SJSA1 (cell line): ENCODE results near the gene KNOP1. TPM values are rescaled to one million over a fixed set of nuclear protein-coding genes. Genes with fewer than 3 reads are reported as not detected.
"Not testable (repeated sequence)": the region's sequence is repeated elsewhere in the genome, so short reads cannot be mapped to it uniquely, and the experiment has no call there.

Experiments used
- DNase-seq, 2 experiments: peaks; one replicate each; pipeline ENCODE4 v3.0.0-alpha.2; 2015 to 2020; ENCODE audit warnings: low spot score in 2 of 2, low read depth in 1 of 2
- H3K27ac ChIP-seq: fragments of 250-450 bp; sonication (Bioruptor Pico); 2 replicates; pipeline ENCODE4 v1.5.1; 2020; ENCODE audit warnings: mild to moderate bottlenecking, moderate library complexity
- H3K27me3 ChIP-seq: fragments of 250-450 bp; sonication (Bioruptor Pico); replicated peaks from 2 replicates; pipeline ENCODE4 v1.5.1; 2020; ENCODE audit warnings: mild to moderate bottlenecking, moderate library complexity
- H3K36me3 ChIP-seq: fragments of 250-450 bp; sonication (Bioruptor Pico); 2 replicates; pipeline ENCODE4 v1.5.1; 2020; ENCODE audit warnings: mild to moderate bottlenecking
- H3K4me1 ChIP-seq: fragments of 250-450 bp; sonication (Bioruptor Pico); replicated peaks from 2 replicates; pipeline ENCODE4 v1.6.1; 2021; ENCODE audit warnings: mild to moderate bottlenecking
- H3K4me3 ChIP-seq: fragments of 250-450 bp; sonication (Bioruptor Pico); 2 replicates; pipeline ENCODE4 v1.5.1; 2020; ENCODE audit warnings: mild to moderate bottlenecking
- H3K9me3 ChIP-seq: fragments of 250-450 bp; sonication (Bioruptor Pico); replicated peaks from 2 replicates; pipeline ENCODE4 v1.5.1; 2020; ENCODE audit warnings: mild to moderate bottlenecking
- total RNA-seq: library from RNA; depleted of rRNA; stranded (reverse); fragments of >200 nt; shearing (Covaris generic); gene quantifications from 2 replicates; pipeline ENCODE4 v1.2.3, GENCODE V29; 2014

Gene KNOP1
- total RNA-seq, 1 experiment from 2014 or later: 23.1 TPM

DNA sequence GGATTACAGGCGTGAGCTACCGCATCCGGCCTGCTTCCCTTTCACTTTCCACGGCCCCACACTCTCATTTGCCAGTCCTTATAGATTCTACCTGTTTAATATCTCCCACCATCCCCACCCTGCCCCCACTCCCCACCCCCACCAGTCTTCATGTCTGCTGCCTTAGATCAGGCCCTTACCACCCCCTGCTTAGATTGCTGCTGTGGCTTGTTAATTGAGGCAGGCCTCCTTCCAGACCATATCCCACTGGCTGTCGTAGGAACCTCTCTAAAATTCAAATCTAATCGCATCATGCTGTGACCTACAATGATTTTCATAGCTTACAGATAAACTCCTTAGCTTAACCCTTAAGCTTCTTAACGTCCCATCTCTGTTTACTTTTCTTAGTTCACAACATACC is 5.0 kb upstream of the KNOP1 start:
- DNase-seq: no peak
- Histone ChIP-seq H3K27me3 (no peaks in the 10 kb centered on the region), H3K4me3 (no peak overlapping the region), H3K9me3 (no peaks in the 10 kb centered on the region), H3K27ac (no peak overlapping the region), H3K4me1 (peaks cover 5% of the 10 kb centered on the region; the same call in 1 of the 2 replicates), H3K36me3 (peaks cover 7% of the 10 kb centered on the region; the same call in 1 of the 2 replicates)

DNA sequence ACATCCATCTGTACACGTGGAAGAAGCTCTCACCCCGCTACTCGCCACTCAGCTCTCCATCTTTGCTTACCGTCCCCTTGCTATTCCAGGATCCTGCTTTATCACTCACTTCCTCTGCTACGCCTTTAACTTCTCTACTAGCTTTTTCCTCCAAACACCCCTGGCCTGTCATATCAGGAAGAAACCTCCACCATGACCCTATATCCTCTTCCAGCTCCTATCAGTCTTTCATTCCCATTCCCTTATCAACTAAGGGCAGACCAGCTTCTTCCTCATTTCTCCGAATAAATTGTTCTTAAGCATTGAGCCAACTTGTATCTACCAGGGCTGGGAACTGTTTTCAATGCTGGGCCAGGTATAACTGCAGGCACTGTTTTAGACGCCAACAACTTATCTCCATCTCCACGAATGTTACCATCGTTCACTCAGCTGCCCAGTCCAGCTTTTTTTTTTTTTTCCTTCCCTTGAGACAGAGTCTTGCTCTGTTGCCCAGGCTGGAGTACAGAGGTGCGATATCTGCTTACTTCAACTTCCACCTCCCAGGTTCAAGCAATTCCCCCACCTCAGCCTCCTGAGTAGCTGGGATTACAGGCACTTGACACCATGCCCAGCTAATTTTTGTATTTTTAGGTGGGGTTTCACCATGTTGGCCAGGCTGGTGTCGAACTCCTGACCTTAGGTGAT is 4.4 kb upstream of the KNOP1 start:
- H3K27ac ChIP-seq: no peak overlapping the region
- peaks cover 12% of the 10 kb centered on the region for H3K36me3 ChIP-seq
- no peak for DNase-seq
- no peaks in the 10 kb centered on the region for H3K27me3 ChIP-seq
- no peaks in the 10 kb centered on the region for H3K9me3 ChIP-seq
- peaks cover 5% of the 10 kb centered on the region; the same call in 1 of the 2 replicates for H3K4me1 ChIP-seq
- no peak overlapping the region for H3K4me3 ChIP-seq

DNA sequence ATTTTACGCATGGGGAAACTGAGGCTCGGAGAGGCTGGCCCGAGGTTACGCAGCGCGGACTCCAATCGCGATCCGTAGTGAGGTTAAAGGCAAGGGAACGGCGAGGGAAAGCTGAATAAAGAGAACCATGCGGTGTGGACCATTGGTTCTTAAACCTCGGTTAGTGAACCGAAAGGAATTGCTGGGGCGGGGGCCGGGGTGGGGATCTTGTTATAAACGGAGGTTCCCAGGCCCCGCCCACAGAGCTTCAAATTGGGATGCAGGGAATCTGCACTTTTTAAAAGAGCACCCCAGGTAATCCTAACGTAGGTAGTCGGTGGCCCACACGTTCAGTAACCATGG is 568 bp upstream of the KNOP1 start:
- Histone ChIP-seq H3K4me1 (peaks cover 14% of the 10 kb centered on the region), H3K36me3 (peaks cover 26% of the 10 kb centered on the region), H3K27me3 (no peaks in the 10 kb centered on the region), H3K4me3 (peak overlapping the region; percentile 89), H3K9me3 (no peaks in the 10 kb centered on the region), H3K27ac (peak overlapping the region; percentile 76; the same call in 1 of the 2 replicates)
- DNase-seq: no peak

DNA sequence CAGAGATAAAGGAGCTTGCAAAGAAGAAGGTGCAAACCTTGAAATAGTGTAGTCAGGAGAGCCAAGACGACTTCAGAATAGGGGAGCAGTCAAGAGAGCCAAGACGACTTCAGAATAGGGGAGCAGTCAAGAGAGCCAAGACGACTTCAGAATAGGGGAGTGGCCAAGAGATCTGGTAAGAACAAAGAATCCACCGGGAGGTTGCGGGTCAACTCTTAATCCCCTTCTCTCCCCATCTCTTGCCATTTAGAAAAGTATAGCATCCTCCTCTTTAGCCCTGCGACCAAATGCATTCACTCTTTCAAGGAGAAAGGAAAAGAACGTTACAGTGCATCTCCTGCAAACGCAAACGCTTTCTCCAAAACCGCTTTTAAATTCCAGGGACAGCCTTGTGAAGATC is 713 bp downstream of the KNOP1 start:
- Histone ChIP-seq H3K4me3 (peak overlapping the region; percentile 89), H3K27ac (peak overlapping the region; percentile 76), H3K36me3 (peaks cover 38% of the 10 kb centered on the region), H3K4me1 (peaks cover 14% of the 10 kb centered on the region), H3K27me3 (no peaks in the 10 kb centered on the region), H3K9me3 (no peaks in the 10 kb centered on the region)
- no peak for DNase-seq

DNA sequence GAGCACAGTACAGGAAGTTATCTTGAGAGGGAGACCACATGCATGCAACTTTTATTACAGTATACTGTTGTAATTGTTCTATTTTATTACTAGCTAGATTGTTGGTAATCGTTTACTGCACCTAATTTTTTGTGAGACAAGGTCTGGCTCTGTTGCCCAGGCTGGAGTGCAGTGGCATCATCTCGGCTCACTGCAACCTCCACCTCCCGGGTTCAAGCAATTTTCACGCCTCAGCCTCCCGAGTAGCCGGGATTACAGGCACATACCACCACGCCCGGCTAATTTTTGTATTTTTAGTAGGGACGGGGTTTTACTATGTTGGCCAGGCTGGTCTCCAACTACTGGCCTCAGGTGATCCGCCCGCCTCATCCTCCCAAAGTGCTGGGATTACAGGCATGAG is 1.3 kb downstream of the KNOP1 start:
- peaks cover 14% of the 10 kb centered on the region for H3K4me1 ChIP-seq
- H3K9me3 ChIP-seq, H3K27me3 ChIP-seq, DNase-seq: not testable (repeated sequence)
- peak overlapping the region; percentile 89 for H3K4me3 ChIP-seq
- H3K36me3 ChIP-seq: peaks cover 44% of the 10 kb centered on the region
- H3K27ac ChIP-seq: peak overlapping the region; percentile 76; the same call in 1 of the 2 replicates

DNA sequence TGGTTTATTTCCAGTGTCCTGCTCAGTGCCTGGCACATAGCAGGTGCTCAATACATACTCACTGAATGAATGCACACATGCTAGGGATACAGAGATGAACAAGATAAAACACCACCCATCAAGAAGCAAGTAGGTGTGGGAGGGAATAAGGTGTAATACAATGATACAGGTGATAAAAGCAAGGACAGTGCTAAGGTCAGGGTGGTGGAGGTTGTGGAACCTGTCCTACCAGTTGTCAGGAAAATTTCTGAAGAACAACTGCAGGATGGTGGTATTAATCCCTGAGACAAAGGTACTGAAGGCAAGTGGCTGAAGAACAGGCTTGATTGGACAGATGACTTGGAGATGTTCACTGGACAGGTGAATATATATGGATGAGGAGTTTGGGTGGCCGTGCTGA is 1.8 kb downstream of the KNOP1 start:
- Histone ChIP-seq H3K4me3 (no peak overlapping the region), H3K4me1 (peaks cover 14% of the 10 kb centered on the region), H3K36me3 (peaks cover 50% of the 10 kb centered on the region), H3K27me3 (no peaks in the 10 kb centered on the region), H3K9me3 (no peaks in the 10 kb centered on the region), H3K27ac (no peak overlapping the region)
- DNase-seq: no peak

DNA sequence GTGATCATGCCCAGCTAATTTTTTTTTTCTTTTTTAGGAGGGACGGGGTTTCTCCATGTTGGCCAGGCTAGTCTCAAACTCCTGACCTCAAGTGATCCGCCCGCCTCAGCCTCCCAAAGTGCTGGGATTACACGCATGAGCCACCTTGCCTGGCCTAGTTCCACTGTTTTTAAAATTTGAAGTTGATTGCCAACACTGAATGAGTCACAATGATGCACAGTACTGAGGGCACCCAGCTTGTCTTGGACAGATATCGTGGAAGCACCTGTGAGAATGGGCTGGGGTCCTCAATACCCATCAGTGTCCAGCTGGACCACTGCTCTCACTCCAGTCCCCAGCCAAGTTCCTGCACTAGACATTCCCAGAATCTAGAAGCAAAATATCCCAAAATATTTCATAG is 2.5 kb downstream of the KNOP1 start:
- no peak for DNase-seq

DNA sequence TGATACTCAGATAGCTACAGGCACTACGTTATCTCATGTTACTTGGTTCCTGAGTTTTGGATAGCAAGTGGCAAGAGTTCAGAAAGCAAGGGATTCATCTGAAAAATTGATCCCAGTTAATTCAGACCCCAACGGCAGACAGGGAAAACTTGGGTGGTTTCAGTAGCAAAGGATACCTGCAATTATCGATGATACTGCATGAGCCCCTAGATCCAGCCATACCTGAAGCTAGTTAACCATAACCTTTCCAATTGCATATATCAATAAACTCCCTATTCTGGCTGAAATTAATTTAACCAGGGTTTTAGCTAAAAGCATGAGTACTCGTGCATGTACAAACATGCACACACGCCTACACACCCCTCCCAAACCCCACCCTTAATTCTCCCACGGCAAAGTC is 4.3 kb downstream of the KNOP1 start:
- DNase-seq: no peak
- Histone ChIP-seq H3K4me1 (peaks cover 18% of the 10 kb centered on the region), H3K36me3 (peaks cover 69% of the 10 kb centered on the region), H3K27ac (no peak overlapping the region), H3K27me3 (no peaks in the 10 kb centered on the region), H3K9me3 (no peaks in the 10 kb centered on the region), H3K4me3 (no peak overlapping the region)

More for the DNA sequence above, 2.5 kb downstream of the KNOP1 start:
- H3K9me3 ChIP-seq: no peaks in the 10 kb centered on the region
- H3K4me1 ChIP-seq: peaks cover 14% of the 10 kb centered on the region
- H3K4me3 ChIP-seq: no peak overlapping the region
- H3K27me3 ChIP-seq: no peaks in the 10 kb centered on the region
- H3K36me3 ChIP-seq: peaks cover 53% of the 10 kb centered on the region
- H3K27ac ChIP-seq: no peak overlapping the region

DNA sequence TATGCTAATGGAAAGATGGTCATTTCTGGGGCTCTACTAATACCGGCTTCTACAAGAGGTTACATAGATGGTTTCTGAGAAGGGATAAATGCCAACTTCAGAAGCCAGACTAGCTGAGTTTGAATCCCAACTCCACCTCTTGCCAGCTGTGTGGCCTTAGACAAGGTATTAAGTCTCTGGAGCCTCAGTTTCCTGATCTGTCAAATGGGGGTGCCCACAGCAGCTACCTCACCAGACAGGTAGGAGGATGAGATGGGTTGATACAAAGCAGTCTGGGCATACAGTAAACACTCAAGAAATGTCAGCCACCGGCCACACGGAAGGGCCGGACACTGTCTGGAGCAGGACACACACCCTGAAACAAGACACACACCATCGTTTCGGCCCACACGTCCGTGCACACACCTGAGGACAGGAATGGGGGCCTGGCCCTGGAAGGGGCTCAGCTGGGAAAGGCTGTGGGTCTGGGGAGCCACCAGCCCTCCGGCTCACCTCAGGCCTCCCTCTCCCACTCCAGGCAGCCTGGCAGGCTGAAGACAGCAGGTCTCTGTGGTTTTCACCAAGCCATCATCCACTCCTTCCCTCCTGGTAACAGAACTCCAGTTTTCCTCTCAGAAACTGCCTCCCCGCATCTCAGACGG is 5.5 kb downstream of the KNOP1 start:
- H3K9me3 ChIP-seq: no peaks in the 10 kb centered on the region
- H3K4me1 ChIP-seq: peaks cover 26% of the 10 kb centered on the region
- DNase-seq: no peak
- H3K36me3 ChIP-seq: peaks cover 68% of the 10 kb centered on the region
- no peaks in the 10 kb centered on the region for H3K27me3 ChIP-seq
- no peak overlapping the region for H3K4me3 ChIP-seq
- H3K27ac ChIP-seq: no peak overlapping the region

DNA sequence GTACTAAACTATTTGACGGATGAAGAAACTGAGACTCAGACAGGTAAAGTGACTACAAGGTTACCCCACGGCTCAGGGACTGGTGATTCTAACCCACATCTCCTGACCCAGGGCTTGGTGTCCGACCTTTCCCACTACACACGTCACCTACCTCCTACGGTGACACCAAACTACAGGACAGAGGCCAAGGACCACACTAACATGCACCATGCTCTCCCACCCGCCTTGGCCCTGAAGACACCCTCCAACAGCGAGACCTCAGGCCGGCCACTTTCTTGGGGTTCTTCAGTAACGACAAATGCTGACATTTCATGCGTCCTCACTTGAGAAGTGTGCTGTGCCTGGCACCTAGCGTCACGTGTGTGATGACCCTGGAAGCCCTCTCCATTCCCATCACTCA is 6.4 kb downstream of the KNOP1 start:
- peaks cover 73% of the 10 kb centered on the region for H3K36me3 ChIP-seq
- H3K4me1 ChIP-seq: peaks cover 20% of the 10 kb centered on the region
- H3K27me3 ChIP-seq: no peaks in the 10 kb centered on the region
- H3K9me3 ChIP-seq: no peaks in the 10 kb centered on the region
- DNase-seq: no peak
- no peak overlapping the region for H3K4me3 ChIP-seq
- no peak overlapping the region for H3K27ac ChIP-seq

DNA sequence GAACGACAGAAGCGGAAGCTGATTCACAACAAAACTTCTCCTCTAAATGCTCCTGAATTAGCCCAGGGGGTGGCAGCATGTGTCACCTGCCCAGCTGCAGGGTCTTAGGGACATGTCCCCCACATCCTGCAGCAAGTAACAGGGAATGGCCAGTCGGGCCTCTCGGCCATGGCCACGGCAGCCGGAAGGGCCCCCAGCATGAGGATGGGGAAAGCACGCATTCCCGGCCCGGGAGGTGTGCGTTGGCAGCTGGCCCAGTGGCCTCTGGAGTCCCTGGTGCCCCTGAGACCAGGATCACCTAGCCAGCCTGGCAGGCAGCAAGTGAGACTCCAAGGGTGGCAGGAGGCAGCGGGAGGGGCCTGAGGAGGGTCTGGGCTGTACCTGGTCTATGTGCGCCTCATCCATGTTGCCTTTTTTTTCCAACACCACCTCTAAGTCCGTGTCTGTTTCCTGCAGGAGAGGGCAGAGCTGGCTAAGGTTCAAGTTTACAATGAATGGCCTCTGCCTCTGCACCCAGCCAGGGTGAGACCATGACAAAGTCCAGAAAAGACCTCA is 7.0 kb downstream of the KNOP1 start:
- Histone ChIP-seq H3K27ac (no peak overlapping the region), H3K36me3 (peaks cover 79% of the 10 kb centered on the region), H3K9me3 (no peaks in the 10 kb centered on the region), H3K27me3 (no peaks in the 10 kb centered on the region), H3K4me1 (peaks cover 17% of the 10 kb centered on the region), H3K4me3 (no peak overlapping the region)
- DNase-seq: no peak

DNA sequence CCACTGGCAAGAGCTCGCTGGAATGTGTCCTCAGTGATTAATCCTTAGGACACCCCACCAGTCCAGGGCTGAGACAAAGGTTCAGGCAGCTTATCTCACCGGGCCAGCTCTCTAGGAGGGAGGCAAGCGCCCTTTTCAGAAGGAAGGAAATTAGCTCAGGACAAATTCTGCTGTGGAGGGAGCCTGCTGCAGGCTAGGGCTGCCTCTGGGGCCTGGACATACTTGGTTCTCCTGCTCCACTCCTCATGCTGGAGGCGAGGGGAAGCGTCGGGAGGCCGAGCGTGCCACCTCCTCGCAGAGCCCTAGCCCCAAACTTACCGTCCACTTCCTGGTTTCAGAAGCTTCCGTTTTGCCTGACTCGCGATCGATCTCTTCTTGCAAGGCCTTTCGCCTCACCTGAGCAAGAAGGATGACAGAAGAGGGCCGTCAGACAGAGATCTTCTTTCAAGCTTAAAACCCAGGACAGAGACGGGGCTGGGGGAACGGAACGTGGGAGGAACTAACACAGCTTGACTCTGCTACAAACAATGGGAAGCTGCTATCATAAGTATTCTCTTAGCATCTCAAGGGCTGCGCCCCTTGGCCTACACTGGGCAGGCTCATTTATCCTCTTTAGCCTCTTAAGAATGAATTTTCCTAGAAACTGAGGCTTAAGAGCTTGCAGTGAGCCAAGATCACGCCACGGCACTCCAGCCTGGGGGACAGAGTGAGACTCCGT is 7.7 kb downstream of the KNOP1 start:
- H3K9me3 ChIP-seq: no peaks in the 10 kb centered on the region
- H3K27ac ChIP-seq: no peak overlapping the region
- H3K36me3 ChIP-seq: peaks cover 86% of the 10 kb centered on the region
- no peak overlapping the region for H3K4me3 ChIP-seq
- no peak for DNase-seq
- H3K27me3 ChIP-seq: no peaks in the 10 kb centered on the region
- H3K4me1 ChIP-seq: peaks cover 18% of the 10 kb centered on the region

DNA sequence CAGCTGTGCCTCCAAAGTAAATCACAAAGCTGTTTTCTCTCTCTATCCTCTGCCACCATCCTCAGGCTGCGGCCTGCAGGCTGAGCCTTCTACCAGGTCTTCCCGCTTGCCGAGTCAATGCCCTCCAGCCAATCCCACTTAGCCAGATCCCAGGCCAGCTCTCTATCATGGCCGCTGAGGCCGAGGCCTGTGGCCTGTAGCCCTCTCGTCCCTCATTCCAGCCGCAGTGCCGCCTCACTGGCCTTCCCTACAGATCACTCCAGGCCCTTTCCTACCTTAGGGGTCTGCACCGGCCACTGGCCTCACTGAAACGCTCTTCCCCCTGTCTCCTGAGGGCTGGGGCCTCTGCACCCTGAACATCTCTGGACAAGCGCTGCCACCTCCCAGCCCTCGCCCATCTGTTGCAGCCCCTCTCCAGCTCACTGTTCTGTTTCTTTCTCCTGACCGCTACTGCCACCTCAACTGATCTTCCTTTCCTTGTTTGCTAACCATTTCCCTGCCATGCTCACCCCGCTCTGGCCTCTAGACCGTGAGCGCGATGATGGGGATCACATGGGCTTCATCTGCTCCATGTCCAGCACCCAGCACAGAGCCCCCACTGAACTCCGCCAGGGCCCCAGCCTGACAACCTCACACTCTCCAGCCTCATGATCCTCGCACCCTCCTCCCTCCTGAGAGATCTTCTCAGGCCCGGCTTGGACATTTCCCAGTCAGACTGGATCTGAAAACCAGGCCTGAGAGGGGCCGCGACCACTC is 8.5 kb downstream of the KNOP1 start:
- peaks cover 89% of the 10 kb centered on the region for H3K36me3 ChIP-seq
- H3K4me3 ChIP-seq: no peak overlapping the region
- H3K9me3 ChIP-seq: no peaks in the 10 kb centered on the region
- H3K27me3 ChIP-seq: no peaks in the 10 kb centered on the region
- no peak overlapping the region for H3K27ac ChIP-seq
- DNase-seq: no peak
- peaks cover 26% of the 10 kb centered on the region for H3K4me1 ChIP-seq
